ENCODE results near the gene RSPO1.

GRCh38 chr1:37672136-37672870, 37.6 kb upstream of the RSPO1 start:
- TF ChIP-seq, protein P1, sequence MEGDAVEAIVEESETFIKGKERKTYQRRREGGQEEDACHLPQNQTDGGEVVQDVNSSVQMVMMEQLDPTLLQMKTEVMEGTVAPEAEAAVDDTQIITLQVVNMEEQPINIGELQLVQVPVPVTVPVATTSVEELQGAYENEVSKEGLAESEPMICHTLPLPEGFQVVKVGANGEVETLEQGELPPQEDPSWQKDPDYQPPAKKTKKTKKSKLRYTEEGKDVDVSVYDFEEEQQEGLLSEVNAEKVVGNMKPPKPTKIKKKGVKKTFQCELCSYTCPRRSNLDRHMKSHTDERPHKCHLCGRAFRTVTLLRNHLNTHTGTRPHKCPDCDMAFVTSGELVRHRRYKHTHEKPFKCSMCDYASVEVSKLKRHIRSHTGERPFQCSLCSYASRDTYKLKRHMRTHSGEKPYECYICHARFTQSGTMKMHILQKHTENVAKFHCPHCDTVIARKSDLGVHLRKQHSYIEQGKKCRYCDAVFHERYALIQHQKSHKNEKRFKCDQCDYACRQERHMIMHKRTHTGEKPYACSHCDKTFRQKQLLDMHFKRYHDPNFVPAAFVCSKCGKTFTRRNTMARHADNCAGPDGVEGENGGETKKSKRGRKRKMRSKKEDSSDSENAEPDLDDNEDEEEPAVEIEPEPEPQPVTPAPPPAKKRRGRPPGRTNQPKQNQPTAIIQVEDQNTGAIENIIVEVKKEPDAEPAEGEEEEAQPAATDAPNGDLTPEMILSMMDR (IDR thresholded peaks at IDR 0.05) = no peak
- TF ChIP-seq KDM5A (IDR thresholded peaks at IDR 0.05) (no peak), CBX2 (IDR thresholded peaks at IDR 0.05; ENCODE audit: borderline replicate concordance, low read depth) (no peak), PBX3 (IDR thresholded peaks at IDR 0.05) (no peak), CEBPB (IDR thresholded peaks at IDR 0.05) (no peak), EP300 (IDR thresholded peaks at IDR 0.05) (no peak), JUNB (IDR thresholded peaks at IDR 0.05) (no peak), SMC3 (IDR thresholded peaks at IDR 0.05) (no peak), BHLHE40 (IDR thresholded peaks at IDR 0.05; ENCODE audit: low read depth, low read length) (no peak), POLR2A (IDR thresholded peaks at IDR 0.05; ENCODE audit: low read length) (no peak), RAD21 (conservative IDR thresholded peaks at IDR 0.05 in 1 of 2, IDR thresholded peaks at IDR 0.05 in 1 of 2) (no peak), NFE2L2 (conservative IDR thresholded peaks at IDR 0.05; ENCODE audit: low read length) (no peak), RARB (CRISPR knock-in tag; IDR thresholded peaks at IDR 0.05) (no peak)
- TF ChIP-seq, protein P2, sequence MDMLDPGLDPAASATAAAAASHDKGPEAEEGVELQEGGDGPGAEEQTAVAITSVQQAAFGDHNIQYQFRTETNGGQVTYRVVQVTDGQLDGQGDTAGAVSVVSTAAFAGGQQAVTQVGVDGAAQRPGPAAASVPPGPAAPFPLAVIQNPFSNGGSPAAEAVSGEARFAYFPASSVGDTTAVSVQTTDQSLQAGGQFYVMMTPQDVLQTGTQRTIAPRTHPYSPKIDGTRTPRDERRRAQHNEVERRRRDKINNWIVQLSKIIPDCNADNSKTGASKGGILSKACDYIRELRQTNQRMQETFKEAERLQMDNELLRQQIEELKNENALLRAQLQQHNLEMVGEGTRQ (IDR thresholded peaks at IDR 0.05) = no peak
